ENCODE data around the gene CCDC127.
"Not testable (repeated sequence)": the region's sequence is repeated elsewhere in the genome, so short reads cannot be mapped to it uniquely, and the experiment has no call there.

Gene CCDC127

GRCh38 chr5:230711-231110 is 12.8 kb upstream of the CCDC127 start:
- TF ChIP-seq, protein P1, sequence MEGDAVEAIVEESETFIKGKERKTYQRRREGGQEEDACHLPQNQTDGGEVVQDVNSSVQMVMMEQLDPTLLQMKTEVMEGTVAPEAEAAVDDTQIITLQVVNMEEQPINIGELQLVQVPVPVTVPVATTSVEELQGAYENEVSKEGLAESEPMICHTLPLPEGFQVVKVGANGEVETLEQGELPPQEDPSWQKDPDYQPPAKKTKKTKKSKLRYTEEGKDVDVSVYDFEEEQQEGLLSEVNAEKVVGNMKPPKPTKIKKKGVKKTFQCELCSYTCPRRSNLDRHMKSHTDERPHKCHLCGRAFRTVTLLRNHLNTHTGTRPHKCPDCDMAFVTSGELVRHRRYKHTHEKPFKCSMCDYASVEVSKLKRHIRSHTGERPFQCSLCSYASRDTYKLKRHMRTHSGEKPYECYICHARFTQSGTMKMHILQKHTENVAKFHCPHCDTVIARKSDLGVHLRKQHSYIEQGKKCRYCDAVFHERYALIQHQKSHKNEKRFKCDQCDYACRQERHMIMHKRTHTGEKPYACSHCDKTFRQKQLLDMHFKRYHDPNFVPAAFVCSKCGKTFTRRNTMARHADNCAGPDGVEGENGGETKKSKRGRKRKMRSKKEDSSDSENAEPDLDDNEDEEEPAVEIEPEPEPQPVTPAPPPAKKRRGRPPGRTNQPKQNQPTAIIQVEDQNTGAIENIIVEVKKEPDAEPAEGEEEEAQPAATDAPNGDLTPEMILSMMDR (IDR thresholded peaks at IDR 0.05; ENCODE audit: low read depth, low read length), result no peak
- no peak overlapping the region for H3K4me3 ChIP-seq (ENCODE audit: low read depth, low read length)

DNA sequence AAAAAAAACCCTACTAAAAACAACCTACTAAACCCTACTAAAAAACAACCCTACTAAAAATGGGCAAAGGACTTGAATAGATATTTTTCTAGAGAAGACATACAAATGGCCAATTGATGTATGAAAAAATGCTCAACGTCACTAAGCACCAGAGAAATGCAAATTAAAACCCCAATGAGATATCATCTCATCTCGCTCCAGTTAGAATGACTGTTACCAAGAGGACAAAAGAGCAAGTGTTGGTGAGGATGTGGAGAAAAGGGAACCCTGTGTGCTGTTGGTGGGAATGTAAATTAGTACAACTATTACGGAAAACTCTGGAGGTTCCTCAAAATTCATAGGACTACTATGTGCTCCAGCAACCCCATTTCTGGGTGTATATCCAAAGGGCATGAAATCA is 10.9 kb upstream of the CCDC127 start:
- TF ChIP-seq, protein P1 (IDR thresholded peaks at IDR 0.05; ENCODE audit: low read depth, low read length), result no peak
- H3K4me3 ChIP-seq (ENCODE audit: low read depth, low read length), result no peak overlapping the region

DNA sequence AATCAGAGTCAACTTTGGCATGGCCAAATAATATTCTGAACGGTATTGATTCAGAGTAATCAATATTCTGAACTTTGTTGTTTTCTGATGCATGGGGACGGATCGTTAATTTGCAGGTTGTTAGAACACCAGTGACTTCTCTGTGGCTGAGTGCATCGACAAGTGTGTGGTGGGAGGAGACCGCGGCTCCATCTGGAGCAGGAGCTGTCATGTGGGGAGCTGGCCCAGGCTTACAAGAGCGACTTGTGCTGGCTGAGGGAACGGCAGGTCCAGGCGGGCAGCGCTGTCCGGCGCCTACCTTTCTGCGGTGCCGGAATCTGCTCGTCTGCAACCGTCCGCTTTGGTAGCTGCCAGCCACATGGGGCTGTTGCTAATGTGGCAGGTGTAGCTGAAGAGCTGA is 9.4 kb upstream of the CCDC127 start:
- H3K4me3 ChIP-seq (ENCODE audit: low read depth, low read length), result not testable (repeated sequence)

DNA sequence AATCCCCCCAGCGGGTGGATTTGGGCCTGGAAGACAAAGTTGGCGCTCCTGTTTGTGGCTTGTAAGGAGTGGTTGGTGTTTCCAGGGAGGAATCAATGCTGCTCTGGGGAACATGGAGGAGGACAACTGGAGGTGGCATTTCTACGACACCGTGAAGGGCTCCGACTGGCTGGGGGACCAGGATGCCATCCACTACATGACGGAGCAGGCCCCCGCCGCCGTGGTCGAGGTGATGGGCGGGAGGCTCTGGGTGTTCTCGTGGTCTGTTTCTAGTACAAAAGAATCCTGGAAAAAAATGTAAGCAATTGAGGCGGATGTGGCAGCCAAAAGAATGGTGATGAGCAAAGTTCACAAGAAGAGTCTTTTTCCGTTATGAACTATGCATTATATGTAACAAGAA is 7.4 kb upstream of the CCDC127 start:
- TF ChIP-seq, protein P1 (IDR thresholded peaks at IDR 0.05; ENCODE audit: low read depth, low read length), result no peak
- H3K4me3 ChIP-seq (ENCODE audit: low read depth, low read length), result no peak overlapping the region

GRCh38 chr5:223791-224190 is 5.8 kb upstream of the CCDC127 start:
- H3K4me3 ChIP-seq (ENCODE audit: low read depth, low read length), result no peak overlapping the region
- TF ChIP-seq, protein P1 (IDR thresholded peaks at IDR 0.05; ENCODE audit: low read depth, low read length), result no peak

DNA sequence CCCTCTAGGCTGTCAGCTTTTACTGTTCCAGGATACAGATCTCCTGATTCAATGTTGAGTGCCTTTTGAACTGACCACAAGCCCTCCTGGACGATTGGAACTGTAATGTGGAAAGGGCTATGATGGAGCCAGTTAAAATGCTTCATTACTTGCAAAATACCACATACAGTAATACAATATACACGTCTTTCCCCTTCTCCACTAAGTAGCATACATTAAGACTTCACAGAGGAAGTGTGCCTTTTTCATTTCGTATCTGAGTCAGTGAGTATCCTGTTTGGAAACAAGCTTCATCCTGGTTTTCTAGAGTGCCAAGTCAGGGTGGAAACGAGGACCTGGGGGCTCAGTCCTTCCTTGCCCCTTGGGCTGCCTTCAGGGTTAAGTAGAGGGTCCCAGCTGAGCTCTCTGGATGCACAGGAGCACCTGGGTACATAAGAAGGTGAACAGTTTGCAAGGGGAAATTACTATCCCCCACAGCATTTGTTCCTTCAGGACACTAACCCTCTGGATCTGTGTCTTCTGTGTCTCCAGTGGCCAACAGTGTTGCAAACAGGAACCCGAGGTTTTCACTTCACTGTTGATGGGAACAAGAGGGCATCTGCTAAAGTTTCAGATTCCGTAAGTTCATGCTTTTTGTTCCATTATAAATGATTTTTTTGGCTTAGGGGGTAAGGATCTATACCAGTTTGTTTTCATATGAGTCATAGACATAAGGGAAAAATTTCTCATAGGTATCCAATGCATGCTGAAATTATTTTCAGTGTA is 5.2 kb upstream of the CCDC127 start:
- H3K4me3 ChIP-seq (ENCODE audit: low read depth, low read length), result not testable (repeated sequence)

GRCh38 chr5:219991-220390 is 2.0 kb upstream of the CCDC127 start:
- peak overlapping the region; percentile 93 for H3K4me3 ChIP-seq (ENCODE audit: low read depth, low read length)
- TF ChIP-seq, protein P1 (IDR thresholded peaks at IDR 0.05; ENCODE audit: low read depth, low read length), result no peak

DNA sequence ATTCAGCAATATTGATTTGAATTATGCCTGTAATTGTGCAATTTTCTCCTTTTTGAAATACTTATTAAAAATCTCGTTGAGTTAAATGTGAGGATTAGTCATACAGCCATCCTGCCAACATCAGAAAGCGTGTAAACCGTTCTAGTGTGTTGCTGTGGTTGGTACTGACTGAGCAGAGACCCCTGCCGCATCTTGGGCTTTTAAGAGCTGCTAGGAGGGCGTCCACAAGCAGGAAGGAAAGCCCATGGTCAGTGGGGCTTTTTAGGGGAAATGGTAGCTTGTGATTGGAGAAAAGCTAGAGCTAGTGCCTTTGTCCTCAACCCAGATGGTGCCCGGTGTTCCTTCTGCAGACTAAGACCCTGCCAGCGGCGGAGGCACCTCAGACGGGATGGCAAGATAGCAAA is 1.5 kb upstream of the CCDC127 start:
- TF ChIP-seq, protein P1 (IDR thresholded peaks at IDR 0.05; ENCODE audit: low read depth, low read length), result no peak
- peak overlapping the region; percentile 93 for H3K4me3 ChIP-seq (ENCODE audit: low read depth, low read length)
